Measurements from ENCODE around the gene OR6C75. TPM values are rescaled to one million over a fixed set of nuclear protein-coding genes. Genes with fewer than 3 reads are reported as not detected.

OR6C75 gene
- total RNA-seq, 4 donors from 2014 or later: not detected

DNA sequence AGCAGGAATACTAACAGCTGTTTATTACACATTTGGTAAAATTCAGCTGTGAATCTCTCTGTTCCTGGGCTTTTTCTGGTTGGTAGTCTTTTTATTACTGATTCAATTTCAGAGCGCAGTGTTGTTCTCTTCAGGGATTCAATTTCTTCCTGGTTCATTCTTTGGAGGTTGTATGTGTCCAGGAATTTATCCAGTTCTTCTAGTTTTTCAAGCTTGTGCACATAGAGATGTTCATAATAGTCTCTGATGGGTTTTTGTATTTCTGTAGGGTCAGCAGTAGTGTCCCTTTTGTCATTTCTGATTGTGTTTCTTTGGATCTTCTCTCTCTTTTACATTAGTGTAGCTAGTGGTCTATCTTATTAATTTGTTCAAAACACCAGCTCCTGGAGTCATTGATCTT lies 54.2 kb downstream of the OR6C75 start:
- DNase-seq: no peak
- Histone ChIP-seq H3K4me1 (no peaks in the 10 kb centered on the region), H3K27ac (no peak overlapping the region), H3K9me3 (no peaks in the 10 kb centered on the region), H3K36me3 (no peaks in the 10 kb centered on the region), H3K4me3 (no peak overlapping the region), H3K27me3 (peaks cover 0 to 8% (median 0%) of the 10 kb centered on the region in 4 donors)
- intact Hi-C loops (cut with DNase I): no loop called here
- WGBS, 2 donors: 63 to 85% methylated on average over 1 of the region's 1 CpG
- TF ChIP-seq POLR2A (IDR thresholded peaks at IDR 0.05): no peak
- TF ChIP-seq, protein P1, sequence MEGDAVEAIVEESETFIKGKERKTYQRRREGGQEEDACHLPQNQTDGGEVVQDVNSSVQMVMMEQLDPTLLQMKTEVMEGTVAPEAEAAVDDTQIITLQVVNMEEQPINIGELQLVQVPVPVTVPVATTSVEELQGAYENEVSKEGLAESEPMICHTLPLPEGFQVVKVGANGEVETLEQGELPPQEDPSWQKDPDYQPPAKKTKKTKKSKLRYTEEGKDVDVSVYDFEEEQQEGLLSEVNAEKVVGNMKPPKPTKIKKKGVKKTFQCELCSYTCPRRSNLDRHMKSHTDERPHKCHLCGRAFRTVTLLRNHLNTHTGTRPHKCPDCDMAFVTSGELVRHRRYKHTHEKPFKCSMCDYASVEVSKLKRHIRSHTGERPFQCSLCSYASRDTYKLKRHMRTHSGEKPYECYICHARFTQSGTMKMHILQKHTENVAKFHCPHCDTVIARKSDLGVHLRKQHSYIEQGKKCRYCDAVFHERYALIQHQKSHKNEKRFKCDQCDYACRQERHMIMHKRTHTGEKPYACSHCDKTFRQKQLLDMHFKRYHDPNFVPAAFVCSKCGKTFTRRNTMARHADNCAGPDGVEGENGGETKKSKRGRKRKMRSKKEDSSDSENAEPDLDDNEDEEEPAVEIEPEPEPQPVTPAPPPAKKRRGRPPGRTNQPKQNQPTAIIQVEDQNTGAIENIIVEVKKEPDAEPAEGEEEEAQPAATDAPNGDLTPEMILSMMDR (IDR thresholded peaks at IDR 0.05): no peak

Other genes starting within 250 kb of the OR6C75 start
- gene OR9K2, start 236.6 kb upstream of the OR6C75 start, total RNA-seq: not detected
- not detected for gene OR10A7, start 141.9 kb upstream of the OR6C75 start, total RNA-seq
- gene OR6C74, start 118.4 kb upstream of the OR6C75 start, total RNA-seq: not detected
- not detected for gene OR6C6, start 66.4 kb upstream of the OR6C75 start, total RNA-seq
- not detected for gene OR6C1, start 48.6 kb upstream of the OR6C75 start, total RNA-seq
- not detected for gene OR6C3, start 32.2 kb upstream of the OR6C75 start, total RNA-seq
- gene OR6C65, start 37.6 kb downstream of the OR6C75 start, total RNA-seq: not detected
- not detected for gene OR6C76, start 63.3 kb downstream of the OR6C75 start, total RNA-seq
- under 1 TPM in 1 of 4 donors, not detected in 3; 0.22 TPM for gene OR6C2, start 81.1 kb downstream of the OR6C75 start, total RNA-seq
- not detected for gene OR6C70, start 107.2 kb downstream of the OR6C75 start, total RNA-seq
- gene OR6C68, start 129.4 kb downstream of the OR6C75 start, total RNA-seq: not detected
- not detected for gene OR6C4, start 186.6 kb downstream of the OR6C75 start, total RNA-seq
- not detected for gene OR2AP1, start 209.5 kb downstream of the OR6C75 start, total RNA-seq